HG03064 (cell line): Measurements from ENCODE around the gene PHPT1.

Experiments used
- ATAC-seq: cut with Tn5 transposase; IDR thresholded peaks from one replicate; pipeline ENCODE4 v1.9.1; 2021; ENCODE audit warnings: low read depth; ENCODE audit not compliant: unreplicated experiment

PHPT1 gene

GRCh38 chr9:136846376-136847087, 2.7 kb upstream of the PHPT1 start:
- ATAC-seq, result no peak

DNA sequence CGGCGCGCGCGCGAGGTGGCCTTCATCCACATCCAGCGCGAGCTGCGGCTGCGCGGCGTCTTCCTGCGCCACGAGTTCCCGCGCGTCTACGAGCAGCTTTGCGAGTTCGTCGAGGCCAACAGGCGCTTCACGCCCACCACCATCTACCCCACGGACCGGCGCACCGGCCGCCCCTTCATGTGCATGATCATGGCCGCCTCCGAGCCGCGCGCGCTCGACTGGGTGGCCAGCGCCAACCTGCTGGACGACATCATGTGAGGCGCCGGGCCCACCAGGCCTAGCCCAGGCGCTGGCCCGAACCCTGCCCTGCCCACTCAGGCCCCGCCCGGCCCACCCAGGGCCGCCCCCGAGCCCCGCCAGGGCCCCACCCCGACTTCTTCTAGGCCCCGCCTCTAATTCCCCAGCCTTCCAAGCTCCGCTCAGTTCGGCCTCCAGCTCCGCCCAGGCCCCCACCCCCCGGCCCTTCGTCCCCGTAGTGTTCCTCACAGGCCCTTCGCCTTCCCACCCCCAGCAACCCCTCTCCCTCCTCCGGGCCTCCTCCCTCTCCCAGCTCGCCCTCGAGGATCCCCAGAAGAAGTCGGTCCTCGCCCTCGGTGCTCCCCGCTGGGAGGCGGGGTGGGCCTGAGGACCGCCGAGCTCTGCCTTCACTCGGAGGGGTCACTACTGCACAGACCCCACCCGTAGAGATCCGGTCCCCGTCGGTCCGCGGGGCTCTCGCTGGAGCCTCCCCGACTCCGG, 2.0 kb upstream of the PHPT1 start:
- no peak for ATAC-seq

- no peak for ATAC-seq
These were observed 1.3 kb upstream of the PHPT1 start for GRCh38 chr9:136847826-136848392.

DNA sequence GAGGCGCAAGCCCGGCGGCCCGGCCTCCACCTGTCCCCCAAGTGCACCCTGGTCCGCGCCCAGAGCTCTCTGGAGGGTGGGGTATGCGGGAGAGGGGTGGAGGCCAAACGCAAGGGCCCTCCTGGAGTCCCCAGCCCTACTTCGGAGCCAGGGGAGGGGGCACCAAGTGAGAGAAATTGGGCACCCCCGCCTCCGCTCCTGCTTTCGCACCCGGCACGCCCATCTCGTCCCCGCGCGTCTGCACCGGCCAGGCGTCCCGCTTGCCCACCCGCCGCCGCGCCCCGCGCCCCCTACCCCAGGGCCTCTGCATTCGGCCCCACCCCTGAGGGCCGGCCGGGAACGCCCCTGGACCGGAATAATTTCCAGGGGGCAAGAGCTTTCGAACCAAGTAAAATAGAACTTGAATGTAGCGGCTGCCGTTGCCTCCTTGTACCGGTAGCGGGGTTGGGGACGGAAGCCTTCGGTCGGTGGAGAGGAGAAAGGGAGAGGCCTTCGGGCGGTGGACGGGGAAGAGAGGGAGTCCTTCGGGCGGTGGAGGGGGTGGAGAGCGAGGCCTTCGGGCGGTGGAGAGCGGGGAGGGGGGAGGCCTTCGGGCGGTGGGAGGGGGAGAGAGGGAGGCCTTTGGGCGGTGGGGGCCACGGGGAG, 694 bp upstream of the PHPT1 start:
- ATAC-seq, result no peak

DNA sequence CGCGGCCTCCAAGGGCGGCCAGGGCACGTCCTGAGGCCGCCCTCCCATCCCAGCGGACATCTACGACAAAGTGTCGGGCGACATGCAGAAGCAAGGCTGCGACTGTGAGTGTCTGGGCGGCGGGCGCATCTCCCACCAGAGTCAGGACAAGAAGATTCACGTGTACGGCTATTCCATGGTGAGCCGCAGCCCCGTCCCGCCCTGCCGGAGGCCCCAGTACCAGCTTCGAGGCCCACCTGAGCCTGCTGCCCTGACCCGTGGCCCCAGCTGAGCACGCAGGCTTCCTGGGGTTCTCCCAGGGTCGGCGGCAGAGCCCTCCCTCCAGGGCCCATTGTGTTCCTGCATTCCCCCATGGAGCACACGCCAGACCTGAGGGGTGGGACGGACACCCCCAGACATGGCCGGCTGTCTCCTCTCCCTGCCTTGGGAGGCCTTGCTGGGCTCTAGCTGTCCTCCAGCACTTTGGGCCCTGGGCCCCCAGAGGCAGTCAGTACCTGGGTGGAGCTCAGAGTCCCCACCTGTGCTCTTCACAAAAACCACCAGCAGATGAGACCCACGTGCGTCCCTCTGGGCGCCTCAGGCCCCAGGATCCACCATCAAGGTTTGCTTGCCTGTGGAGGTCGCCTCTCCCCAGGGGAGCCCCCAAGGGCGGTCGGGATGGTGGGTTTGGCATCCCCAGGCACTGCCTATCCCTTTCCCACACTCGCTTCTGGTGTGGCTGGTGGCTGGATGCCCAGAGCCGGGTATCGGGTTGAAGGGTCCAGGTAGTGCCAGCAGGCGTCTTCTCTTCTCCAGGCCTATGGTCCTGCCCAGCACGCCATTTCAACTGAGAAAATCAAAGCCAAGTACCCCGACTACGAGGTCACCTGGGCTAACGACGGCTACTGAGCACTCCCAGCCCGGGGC, 1.0 kb downstream of the PHPT1 start:
- no peak for ATAC-seq

- ATAC-seq, result no peak
These were observed 1.9 kb downstream of the PHPT1 start for GRCh38 chr9:136850866-136851775.

DNA sequence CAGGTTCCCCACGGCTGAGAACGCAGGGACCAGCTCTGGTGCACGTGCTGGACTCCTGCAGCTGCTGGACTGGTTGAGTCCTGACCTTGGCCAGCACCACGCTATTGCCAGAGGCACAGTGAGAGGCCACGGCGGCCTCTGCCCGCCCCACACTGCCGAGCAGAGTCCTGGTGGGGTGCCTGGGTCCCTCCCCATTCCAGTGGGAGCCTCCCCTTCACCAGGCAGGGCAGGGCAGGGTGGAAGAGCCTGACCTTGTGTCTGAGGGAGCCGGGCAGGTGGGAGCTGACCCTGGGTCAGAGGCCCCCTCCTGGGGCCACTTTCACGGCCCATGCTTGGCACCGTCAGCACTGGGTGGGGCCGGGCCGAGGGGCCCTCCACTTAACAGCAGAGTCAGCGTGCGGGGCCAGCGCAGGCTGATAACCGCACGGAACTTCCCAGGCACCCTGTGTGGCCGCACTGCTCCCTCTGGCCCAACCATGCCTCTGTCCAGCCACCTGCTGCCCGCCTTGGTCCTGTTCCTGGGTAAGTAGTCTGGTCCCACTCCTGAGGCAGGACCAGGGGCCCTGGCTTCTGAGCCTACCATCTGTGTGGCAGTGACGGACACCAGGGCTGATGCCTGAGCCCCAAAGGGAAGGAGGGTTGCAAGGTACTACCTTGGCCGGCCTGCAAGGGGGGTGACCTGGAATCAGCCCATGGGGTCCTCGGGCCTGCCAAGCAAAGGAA, 2.9 kb downstream of the PHPT1 start, which contains the start of gene MAMDC4:
Gene MAMDC4, plus strand, starts transcription at position 406 of the 723 bp plus-strand sequence. Its CDS starts 71 bp downstream, at position 477.
- no peak for ATAC-seq

DNA sequence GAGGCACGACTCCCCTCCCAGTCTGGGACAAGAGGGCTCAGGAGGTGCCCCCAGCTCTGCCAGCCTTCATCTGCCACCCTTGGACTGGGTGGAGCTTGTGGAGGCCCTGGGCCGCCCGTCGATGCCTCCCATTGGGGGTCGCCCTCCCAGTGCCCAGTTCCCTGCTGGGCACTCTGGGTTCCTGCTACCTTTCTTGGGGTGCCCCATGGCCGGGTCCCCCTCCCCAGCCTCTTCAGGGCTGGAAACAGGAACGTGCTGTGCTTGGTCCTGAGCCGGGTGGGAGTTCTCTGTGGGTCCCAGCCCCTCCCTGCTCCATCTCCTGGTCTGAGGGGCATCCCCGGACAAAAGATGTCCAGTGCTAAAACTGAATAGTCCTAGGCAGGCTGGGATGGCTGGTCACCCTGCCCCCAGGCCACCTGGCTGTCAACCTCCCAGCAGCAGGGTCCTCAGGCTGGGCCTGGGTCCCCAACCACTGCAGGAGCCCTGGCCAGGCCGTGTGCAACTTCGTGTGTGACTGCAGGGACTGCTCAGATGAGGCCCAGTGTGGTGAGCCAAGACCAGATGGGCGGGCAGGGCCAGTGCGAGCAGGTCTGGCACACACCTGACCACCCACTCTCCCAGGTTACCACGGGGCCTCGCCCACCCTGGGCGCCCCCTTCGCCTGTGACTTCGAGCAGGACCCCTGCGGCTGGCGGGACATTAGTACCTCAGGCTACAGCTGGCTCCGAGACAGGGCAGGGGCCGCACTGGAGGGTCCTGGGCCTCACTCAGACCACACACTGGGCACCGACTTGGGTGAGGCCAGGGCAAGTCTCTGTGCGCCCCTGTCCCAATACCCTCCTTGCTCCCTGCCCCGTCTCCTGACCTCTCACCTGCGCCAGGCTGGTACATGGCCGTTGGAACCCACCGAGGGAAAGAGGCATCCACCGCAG, 3.7 kb downstream of the PHPT1 start:
- ATAC-seq, result no peak

- ATAC-seq, result no peak
These were observed 4.4 kb downstream of the PHPT1 start for GRCh38 chr9:136853596-136854112.

DNA sequence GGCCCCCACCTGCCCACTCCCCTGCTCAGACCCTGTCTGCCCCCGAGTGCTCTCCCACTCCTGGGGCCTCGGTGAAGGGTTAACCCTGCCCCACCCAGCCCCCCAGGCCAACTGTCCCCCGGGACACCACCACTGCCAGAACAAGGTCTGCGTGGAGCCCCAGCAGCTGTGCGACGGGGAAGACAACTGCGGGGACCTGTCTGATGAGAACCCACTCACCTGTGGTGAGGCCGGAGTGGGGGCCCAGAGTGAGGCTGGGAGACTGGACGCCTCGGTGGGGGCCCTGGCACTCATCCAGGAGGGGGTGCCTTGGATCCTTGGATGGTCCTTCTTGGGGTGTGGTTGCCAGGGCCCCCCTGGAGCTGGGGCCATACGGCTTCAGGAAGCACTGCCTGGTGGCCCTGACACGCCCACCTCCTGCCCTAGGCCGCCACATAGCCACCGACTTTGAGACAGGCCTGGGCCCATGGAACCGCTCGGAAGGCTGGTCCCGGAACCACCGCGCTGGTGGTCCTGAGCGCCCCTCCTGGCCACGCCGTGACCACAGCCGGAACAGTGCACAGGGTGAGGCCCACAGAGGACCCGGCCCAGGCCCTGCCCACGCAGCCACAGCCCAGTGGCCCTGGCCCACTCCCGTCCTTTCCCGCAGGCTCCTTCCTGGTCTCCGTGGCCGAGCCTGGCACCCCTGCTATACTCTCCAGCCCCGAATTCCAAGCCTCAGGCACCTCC, 5.1 kb downstream of the PHPT1 start:
- no peak for ATAC-seq

DNA sequence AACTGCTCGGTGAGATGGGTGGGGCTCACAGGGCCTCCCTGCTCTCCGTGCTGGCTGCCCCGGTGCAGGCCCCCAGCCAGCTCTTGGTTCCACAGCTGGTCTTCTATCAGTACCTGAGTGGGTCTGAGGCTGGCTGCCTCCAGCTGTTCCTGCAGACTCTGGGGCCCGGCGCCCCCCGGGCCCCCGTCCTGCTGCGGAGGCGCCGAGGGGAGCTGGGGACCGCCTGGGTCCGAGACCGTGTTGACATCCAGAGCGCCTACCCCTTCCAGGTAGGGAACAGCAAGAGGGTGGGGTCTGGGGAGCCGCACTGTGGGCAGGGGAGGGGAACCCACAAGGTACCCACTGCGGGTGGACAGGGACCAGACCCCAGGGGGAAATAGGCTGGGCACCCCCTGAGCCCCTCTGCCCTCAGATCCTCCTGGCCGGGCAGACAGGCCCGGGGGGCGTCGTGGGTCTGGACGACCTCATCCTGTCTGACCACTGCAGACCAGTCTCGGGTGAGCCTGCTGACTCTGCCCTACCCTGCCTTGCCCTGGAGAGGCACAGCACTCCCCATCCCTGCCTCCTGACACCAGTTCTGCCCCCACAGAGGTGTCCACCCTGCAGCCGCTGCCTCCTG, 5.7 kb downstream of the PHPT1 start:
- ATAC-seq, result no peak

DNA sequence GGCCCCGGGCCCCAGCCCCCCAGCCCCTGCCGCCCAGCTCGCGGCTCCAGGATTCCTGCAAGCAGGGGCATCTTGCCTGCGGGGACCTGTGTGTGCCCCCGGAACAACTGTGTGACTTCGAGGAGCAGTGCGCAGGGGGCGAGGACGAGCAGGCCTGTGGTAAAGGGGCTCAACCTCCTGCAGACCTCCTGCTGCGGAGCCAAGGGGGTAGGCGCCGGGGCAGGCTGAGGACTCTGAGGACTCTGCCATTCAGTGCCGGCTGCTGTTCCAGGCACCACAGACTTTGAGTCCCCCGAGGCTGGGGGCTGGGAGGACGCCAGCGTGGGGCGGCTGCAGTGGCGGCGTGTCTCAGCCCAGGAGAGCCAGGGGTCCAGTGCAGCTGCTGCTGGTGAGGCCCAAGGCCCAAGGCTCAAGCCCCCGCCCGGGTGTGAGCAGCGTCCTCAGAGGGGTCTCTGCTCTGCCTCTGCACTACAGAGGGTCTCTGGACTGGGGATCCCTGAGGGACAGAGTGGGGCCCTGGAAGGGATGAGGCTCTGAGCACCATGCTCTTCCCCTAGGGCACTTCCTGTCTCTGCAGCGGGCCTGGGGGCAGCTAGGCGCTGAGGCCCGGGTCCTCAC, 6.4 kb downstream of the PHPT1 start:
- no peak for ATAC-seq

GRCh38 chr9:136856079-136856476, 6.9 kb downstream of the PHPT1 start:
- no peak for ATAC-seq

GRCh38 chr9:136856541-136857141, 7.4 kb downstream of the PHPT1 start:
- ATAC-seq, result no peak

GRCh38 chr9:136857166-136857565, 8.0 kb downstream of the PHPT1 start:
- ATAC-seq, result no peak
